HEK293T (cell line): Measurements from ENCODE around the gene MORN5.

Source experiments
- ARNT ChIP-seq: fragments of 450-650 bp; IDR thresholded peaks from 2 replicates; pipeline ENCODE4 v1.6.1; 2017; ENCODE audit warnings: mild to moderate bottlenecking
- BHLHE40 ChIP-seq: fragments of 450-650 bp; IDR thresholded peaks from 2 replicates; pipeline ENCODE4 v1.6.1; 2016; ENCODE audit warnings: mild to moderate bottlenecking, moderate library complexity, borderline replicate concordance
- CTBP1 ChIP-seq: fragments of 450-650 bp; IDR thresholded peaks from 2 replicates; pipeline ENCODE4 v1.6.1; 2016; ENCODE audit warnings: borderline replicate concordance
- ELF4 ChIP-seq: fragments of 450-650 bp; IDR thresholded peaks from 2 replicates; pipeline ENCODE4 v1.6.1; 2017; ENCODE audit warnings: antibody characterized with exemption
- FOXA1 ChIP-seq: fragments of 450-650 bp; IDR thresholded peaks from 2 replicates; pipeline ENCODE4 v1.6.1; 2016; ENCODE audit warnings: mild to moderate bottlenecking
- FOXM1 ChIP-seq: fragments of 450-650 bp; IDR thresholded peaks from 2 replicates; pipeline ENCODE4 v1.6.1; 2017; ENCODE audit warnings: mild to moderate bottlenecking, borderline replicate concordance
- L3MBTL2 ChIP-seq: fragments of 450-650 bp; conservative IDR thresholded peaks from 2 replicates; pipeline ENCODE4 v1.6.1; 2016; ENCODE audit warnings: mild to moderate bottlenecking
- LEF1 ChIP-seq: fragments of 450-650 bp; IDR thresholded peaks from 2 replicates; pipeline ENCODE4 v1.6.1; 2017; ENCODE audit warnings: mild to moderate bottlenecking, borderline replicate concordance
- NFRKB ChIP-seq: fragments of 450-650 bp; IDR thresholded peaks from 2 replicates; pipeline ENCODE4 v1.6.1; 2016; ENCODE audit warnings: mild to moderate bottlenecking, moderate library complexity
- PKNOX1 ChIP-seq: fragments of 450-650 bp; IDR thresholded peaks from 2 replicates; pipeline ENCODE4 v1.6.1; 2016
- SP1 ChIP-seq: fragments of 450-650 bp; IDR thresholded peaks from 2 replicates; pipeline ENCODE4 v1.6.1; 2017
- SUZ12 ChIP-seq: fragments of 450-650 bp; IDR thresholded peaks from 2 replicates; pipeline ENCODE4 v1.6.1; 2016; ENCODE audit warnings: mild to moderate bottlenecking
- TARDBP ChIP-seq: fragments of 450-650 bp; IDR thresholded peaks from 2 replicates; pipeline ENCODE4 v1.6.1; 2016
- ZNF384 ChIP-seq: fragments of 450-650 bp; IDR thresholded peaks from 2 replicates; pipeline ENCODE4 v1.6.1; 2016

DNA sequence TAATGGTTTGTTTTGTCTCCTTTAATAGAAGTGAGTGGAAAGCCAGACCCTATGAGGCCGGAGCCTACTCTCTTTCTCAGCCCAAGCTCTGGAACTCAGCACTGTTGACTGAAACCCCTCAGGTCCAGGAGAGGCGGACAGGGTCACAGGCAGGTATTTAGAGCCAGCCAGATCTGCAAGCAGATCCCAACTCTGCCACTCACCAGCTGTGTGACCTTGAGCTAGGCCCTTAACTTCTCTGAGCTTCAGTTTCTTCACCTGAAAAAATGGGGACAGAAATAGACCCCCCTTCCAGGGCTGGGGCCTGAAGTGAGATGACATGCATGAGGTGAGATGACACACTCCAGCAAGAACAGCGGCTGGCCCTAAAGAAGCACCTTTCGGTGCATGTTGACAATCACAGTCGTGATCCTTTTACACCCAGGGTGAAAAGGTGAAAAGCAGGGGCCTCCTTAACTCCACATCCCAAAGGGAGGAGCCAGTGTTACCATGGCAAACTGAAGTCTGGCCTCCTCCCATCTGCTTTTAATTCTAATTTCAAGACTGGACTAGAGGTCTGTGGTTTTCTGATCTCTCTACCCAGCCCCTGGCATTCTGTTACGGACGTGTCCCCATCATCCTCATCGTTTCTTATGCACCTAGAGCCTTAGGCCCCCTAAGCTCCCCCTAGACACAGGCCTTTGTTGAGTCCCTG is 27.2 kb downstream of the MORN5 start:
- TF ChIP-seq LEF1 (no peak), ELF4 (no peak), SUZ12 (no peak), TARDBP (no peak), FOXM1 (no peak), ARNT (no peak), SP1 (no peak), ZNF384 (no peak), BHLHE40 (no peak), CTBP1 (no peak), PKNOX1 (no peak), L3MBTL2 (no peak), FOXA1 (no peak), NFRKB (no peak)
